ENCODE data around the gene MRPS33.

The MRPS33 gene

GRCh38 chr7:141012044-141012685 lies 2.6 kb downstream of the MRPS33 start:
- no peaks in the 10 kb centered on the region for H3K27me3 ChIP-seq (ENCODE audit: control insufficient read depth in 1 of 2, insufficient read depth in 2 of 2, low read length in 2 of 2)
- H3K4me1 ChIP-seq (ENCODE audit: control insufficient read depth, insufficient read depth, low read length): no peaks in the 10 kb centered on the region
- H3K4me3 ChIP-seq (ENCODE audit: low read length in 2 of 2): no peak overlapping the region
- no peak overlapping the region for H3K27ac ChIP-seq (ENCODE audit: low read length)
- H3K36me3 ChIP-seq (ENCODE audit: control insufficient read depth in 2 of 2, insufficient read depth in 2 of 2, low read length in 2 of 2): peaks cover 4 to 13% of the 10 kb centered on the region in 2 donors
- H3K9me3 ChIP-seq (ENCODE audit: control insufficient read depth in 2 of 2, low read length in 2 of 2): no peaks in the 10 kb centered on the region
- H3K9ac ChIP-seq (ENCODE audit: low read length in 2 of 2): no peak overlapping the region

GRCh38 chr7:141011443-141011842 lies 3.3 kb downstream of the MRPS33 start:
- Histone ChIP-seq H3K27ac (ENCODE audit: low read length) (no peak overlapping the region), H3K27me3 (ENCODE audit: control insufficient read depth in 1 of 2, insufficient read depth in 2 of 2, low read length in 2 of 2) (no peaks in the 10 kb centered on the region), H3K9me3 (ENCODE audit: control insufficient read depth in 2 of 2, low read length in 2 of 2) (no peaks in the 10 kb centered on the region), H3K4me3 (ENCODE audit: low read length in 2 of 2) (no peak overlapping the region), H3K36me3 (ENCODE audit: control insufficient read depth in 2 of 2, insufficient read depth in 2 of 2, low read length in 2 of 2) (peaks cover 8 to 18% of the 10 kb centered on the region in 2 donors), H3K4me1 (ENCODE audit: control insufficient read depth, insufficient read depth, low read length) (no peaks in the 10 kb centered on the region), H3K9ac (ENCODE audit: low read length in 2 of 2) (no peak overlapping the region)

GRCh38 chr7:141003172-141004065 lies 11.3 kb downstream of the MRPS33 start:
- Histone ChIP-seq H3K36me3 (ENCODE audit: control insufficient read depth in 2 of 2, insufficient read depth in 2 of 2, low read length in 2 of 2) (peaks cover 12 to 17% of the 10 kb centered on the region in 2 donors), H3K9ac (ENCODE audit: low read length in 2 of 2) (no peak overlapping the region), H3K4me3 (ENCODE audit: low read length in 2 of 2) (no peak overlapping the region), H3K27me3 (ENCODE audit: control insufficient read depth in 1 of 2, insufficient read depth in 2 of 2, low read length in 2 of 2) (no peaks in the 10 kb centered on the region), H3K9me3 (ENCODE audit: control insufficient read depth in 2 of 2, low read length in 2 of 2) (no peaks in the 10 kb centered on the region), H3K4me1 (ENCODE audit: control insufficient read depth, insufficient read depth, low read length) (no peaks in the 10 kb centered on the region), H3K27ac (ENCODE audit: low read length) (no peak overlapping the region)

- Histone ChIP-seq H3K27me3 (ENCODE audit: control insufficient read depth in 1 of 2, insufficient read depth in 2 of 2, low read length in 2 of 2) (no peaks in the 10 kb centered on the region), H3K36me3 (ENCODE audit: control insufficient read depth in 2 of 2, insufficient read depth in 2 of 2, low read length in 2 of 2) (peaks cover 5 to 8% of the 10 kb centered on the region in 2 donors), H3K9me3 (ENCODE audit: control insufficient read depth in 2 of 2, low read length in 2 of 2) (no peaks in the 10 kb centered on the region), H3K27ac (ENCODE audit: low read length) (no peak overlapping the region), H3K9ac (ENCODE audit: low read length in 2 of 2) (no peak overlapping the region), H3K4me3 (ENCODE audit: low read length in 2 of 2) (no peak overlapping the region), H3K4me1 (ENCODE audit: control insufficient read depth, insufficient read depth, low read length) (no peaks in the 10 kb centered on the region)
Observed at GRCh38 chr7:141001546-141001945, 13.2 kb downstream of the MRPS33 start.

- Histone ChIP-seq H3K27ac (ENCODE audit: low read length) (no peak overlapping the region), H3K36me3 (ENCODE audit: control insufficient read depth in 2 of 2, insufficient read depth in 2 of 2, low read length in 2 of 2) (peaks cover 5 to 6% of the 10 kb centered on the region in 2 donors), H3K9ac (ENCODE audit: low read length in 2 of 2) (no peak overlapping the region)
Observed at GRCh38 chr7:141001122-141001521, 13.6 kb downstream of the MRPS33 start.

GRCh38 chr7:140998715-140999114 lies 16.0 kb downstream of the MRPS33 start:
- Histone ChIP-seq H3K27ac (ENCODE audit: low read length) (no peak overlapping the region), H3K36me3 (ENCODE audit: control insufficient read depth in 2 of 2, insufficient read depth in 2 of 2, low read length in 2 of 2) (no peaks in the 10 kb centered on the region), H3K9me3 (ENCODE audit: control insufficient read depth in 2 of 2, low read length in 2 of 2) (no peaks in the 10 kb centered on the region), H3K9ac (ENCODE audit: low read length in 2 of 2) (no peak overlapping the region), H3K27me3 (ENCODE audit: control insufficient read depth in 1 of 2, insufficient read depth in 2 of 2, low read length in 2 of 2) (no peaks in the 10 kb centered on the region), H3K4me1 (ENCODE audit: control insufficient read depth, insufficient read depth, low read length) (no peaks in the 10 kb centered on the region), H3K4me3 (ENCODE audit: low read length in 2 of 2) (no peak overlapping the region)

More at GRCh38 chr7:141001122-141001521, 13.6 kb downstream of the MRPS33 start:
- H3K27me3 ChIP-seq (ENCODE audit: control insufficient read depth in 1 of 2, insufficient read depth in 2 of 2, low read length in 2 of 2): no peaks in the 10 kb centered on the region
- H3K4me1 ChIP-seq (ENCODE audit: control insufficient read depth, insufficient read depth, low read length): no peaks in the 10 kb centered on the region
- no peak overlapping the region for H3K4me3 ChIP-seq (ENCODE audit: low read length in 2 of 2)
- no peaks in the 10 kb centered on the region for H3K9me3 ChIP-seq (ENCODE audit: control insufficient read depth in 2 of 2, low read length in 2 of 2)

- H3K4me1 ChIP-seq (ENCODE audit: control insufficient read depth, insufficient read depth, low read length): no peaks in the 10 kb centered on the region
- H3K36me3 ChIP-seq (ENCODE audit: control insufficient read depth in 2 of 2, insufficient read depth in 2 of 2, low read length in 2 of 2): no peaks in the 10 kb centered on the region
- no peak overlapping the region for H3K4me3 ChIP-seq (ENCODE audit: low read length in 2 of 2)
- H3K27ac ChIP-seq (ENCODE audit: low read length): no peak overlapping the region
- no peak overlapping the region for H3K9ac ChIP-seq (ENCODE audit: low read length in 2 of 2)
- H3K27me3 ChIP-seq (ENCODE audit: control insufficient read depth in 1 of 2, insufficient read depth in 2 of 2, low read length in 2 of 2): no peaks in the 10 kb centered on the region
- H3K9me3 ChIP-seq (ENCODE audit: control insufficient read depth in 2 of 2, low read length in 2 of 2): no peaks in the 10 kb centered on the region
Observed at GRCh38 chr7:140992422-140992821, 22.3 kb downstream of the MRPS33 start.

GRCh38 chr7:140990193-140990962 lies 24.4 kb downstream of the MRPS33 start:
- Histone ChIP-seq H3K36me3 (ENCODE audit: control insufficient read depth in 2 of 2, insufficient read depth in 2 of 2, low read length in 2 of 2) (no peaks in the 10 kb centered on the region), H3K4me3 (ENCODE audit: low read length in 2 of 2) (no peak overlapping the region), H3K9me3 (ENCODE audit: control insufficient read depth in 2 of 2, low read length in 2 of 2) (no peaks in the 10 kb centered on the region), H3K27ac (ENCODE audit: low read length) (no peak overlapping the region), H3K4me1 (ENCODE audit: control insufficient read depth, insufficient read depth, low read length) (no peaks in the 10 kb centered on the region), H3K9ac (ENCODE audit: low read length in 2 of 2) (no peak overlapping the region), H3K27me3 (ENCODE audit: control insufficient read depth in 1 of 2, insufficient read depth in 2 of 2, low read length in 2 of 2) (no peaks in the 10 kb centered on the region)

- no peaks in the 10 kb centered on the region for H3K36me3 ChIP-seq (ENCODE audit: control insufficient read depth in 2 of 2, insufficient read depth in 2 of 2, low read length in 2 of 2)
- H3K27ac ChIP-seq (ENCODE audit: low read length): no peak overlapping the region
- peaks cover 3% of the 10 kb centered on the region in 2 donors for H3K9me3 ChIP-seq (ENCODE audit: control insufficient read depth in 2 of 2, low read length in 2 of 2)
- no peaks in the 10 kb centered on the region for H3K27me3 ChIP-seq (ENCODE audit: control insufficient read depth in 1 of 2, insufficient read depth in 2 of 2, low read length in 2 of 2)
- H3K9ac ChIP-seq (ENCODE audit: low read length in 2 of 2): no peak overlapping the region
- no peaks in the 10 kb centered on the region for H3K4me1 ChIP-seq (ENCODE audit: control insufficient read depth, insufficient read depth, low read length)
- no peak overlapping the region for H3K4me3 ChIP-seq (ENCODE audit: low read length in 2 of 2)
Observed at GRCh38 chr7:140989068-140989467, 25.7 kb downstream of the MRPS33 start.

GRCh38 chr7:140983802-140984201 lies 30.9 kb downstream of the MRPS33 start:
- Histone ChIP-seq H3K27ac (ENCODE audit: low read length) (no peak overlapping the region), H3K9me3 (ENCODE audit: control insufficient read depth in 2 of 2, low read length in 2 of 2) (peaks cover 5 to 6% of the 10 kb centered on the region in 2 donors), H3K27me3 (ENCODE audit: control insufficient read depth in 1 of 2, insufficient read depth in 2 of 2, low read length in 2 of 2) (no peaks in the 10 kb centered on the region), H3K36me3 (ENCODE audit: control insufficient read depth in 2 of 2, insufficient read depth in 2 of 2, low read length in 2 of 2) (no peaks in the 10 kb centered on the region), H3K4me3 (ENCODE audit: low read length in 2 of 2) (no peak overlapping the region), H3K9ac (ENCODE audit: low read length in 2 of 2) (no peak overlapping the region), H3K4me1 (ENCODE audit: control insufficient read depth, insufficient read depth, low read length) (no peaks in the 10 kb centered on the region)
